H1 (cell line): Measurements from ENCODE around the gene PCDH9. TPM values are rescaled to one million over a fixed set of nuclear protein-coding genes. Genes with fewer than 3 reads are reported as not detected.

Experiments
- CTCF ChIA-PET: fragments of 300-600 bp; sonication (Branson Sonifier 250); formaldehyde crosslinking; loops from one replicate; lab custom pipeline; 2021; ENCODE audit not compliant: partially characterized antibody; lab: Charles Lee
- POLR2A ChIA-PET: fragments of 300-600 bp; sonication (Branson Sonifier 250); formaldehyde crosslinking; loops from one replicate; lab custom pipeline; 2021; ENCODE audit warnings: inconsistent platforms; ENCODE audit not compliant: partially characterized antibody; lab: Charles Lee
- DNase-seq, 2 experiments: peaks; one replicate each; pipeline versions ENCODE4 v3.0.0 to v3.0.0-alpha.2; 2010 to 2022; ENCODE audit warnings: low spot score in 2 of 2, low read depth in 1 of 2, mixed read lengths in 1 of 2
- FAIRE-seq: peaks from 2 replicates; lab custom pipeline; 2011; peaks lifted over from hg19 to GRCh38; lab: Jason Lieb, UNC
- H2AFZ ChIP-seq: 2 replicates; pipeline ENCODE4 v1.8.1; 2012; ENCODE audit warnings: low read length, inconsistent platforms
- H2AK5ac ChIP-seq: 2 replicates; pipeline ENCODE4 v1.6.1; 2013; ENCODE audit warnings: low read depth, low read length
- H2BK120ac ChIP-seq: replicated peaks from 2 replicates; pipeline ENCODE3; 2013; ENCODE audit warnings: low read depth, low read length, inconsistent platforms
- H2BK12ac ChIP-seq: 2 replicates; pipeline ENCODE4 v1.6.1; 2013; ENCODE audit warnings: low read depth, low read length
- H2BK15ac ChIP-seq: 2 replicates; pipeline ENCODE4 v1.6.1; 2013; ENCODE audit warnings: low read length
- H2BK20ac ChIP-seq: 2 replicates; pipeline ENCODE4 v1.6.1; 2013; ENCODE audit warnings: low read length
- H2BK5ac ChIP-seq: 2 replicates; pipeline ENCODE4 v1.6.1; 2013; ENCODE audit warnings: low read depth, low read length
- H3K14ac ChIP-seq: 2 replicates; pipeline ENCODE4 v1.6.1; 2013; ENCODE audit warnings: inconsistent platforms; ENCODE audit not compliant: insufficient read length
- H3K18ac ChIP-seq: 2 replicates; pipeline ENCODE4 v1.6.1; 2013; ENCODE audit warnings: low read length; ENCODE audit errors: extremely low read depth
- H3K23ac ChIP-seq: 2 replicates; pipeline ENCODE4 v1.6.1; 2013; ENCODE audit warnings: inconsistent platforms; ENCODE audit not compliant: insufficient read length
- H3K23me2 ChIP-seq: 2 replicates; pipeline ENCODE4 v1.6.1; 2013; ENCODE audit warnings: low read depth, low read length
- H3K27ac ChIP-seq: 2 replicates; pipeline ENCODE4 v1.6.1; 2011; ENCODE audit warnings: low read depth, low read length, inconsistent platforms
- H3K27me3 ChIP-seq, 4 experiments: replicated peaks in 1 of 4; 1 replicate in 1 of 4; 2 replicates in 3 of 4; pipeline versions ENCODE4 v1.6.1 to v1.8.1; 2011 to 2013; ENCODE audit warnings: low read length in 3 of 4, mild to moderate bottlenecking in 3 of 4, inconsistent platforms in 2 of 4, mixed read lengths in 2 of 4, moderate library complexity in 1 of 4; ENCODE audit not compliant: control insufficient read depth in 3 of 4, insufficient read depth in 3 of 4; ENCODE audit errors: extremely low read depth in 1 of 4
- H3K36me3 ChIP-seq, 4 experiments: 2 replicates each; pipeline versions ENCODE4 v1.6.1 to v1.8.1; 2011 to 2013; ENCODE audit warnings: mild to moderate bottlenecking in 4 of 4, low read length in 3 of 4, moderate library complexity in 2 of 4, control low read depth in 1 of 4, inconsistent platforms in 1 of 4; ENCODE audit not compliant: insufficient read depth in 4 of 4, control insufficient read depth in 2 of 4
- H3K4ac ChIP-seq: replicated peaks from 2 replicates; pipeline ENCODE3; 2013; ENCODE audit warnings: low read length, low read depth, mixed read lengths, inconsistent platforms; ENCODE audit not compliant: insufficient read length
- H3K4me1 ChIP-seq, 4 experiments: replicated peaks in 1 of 4; 1 replicate in 1 of 4; 2 replicates in 3 of 4; pipeline versions ENCODE4 v1.6.1 to v1.8.1; 2011 to 2013; ENCODE audit warnings: low read length in 3 of 4, inconsistent platforms in 2 of 4, mixed read lengths in 1 of 4; ENCODE audit not compliant: insufficient read depth in 4 of 4, control insufficient read depth in 3 of 4
- H3K4me2 ChIP-seq, 2 experiments: 2 replicates each; pipeline versions ENCODE4 v1.6.1 to v1.8.1; 2011 to 2013; ENCODE audit warnings: low read depth in 2 of 2, low read length in 2 of 2, control low read depth in 1 of 2, inconsistent platforms in 1 of 2, mild to moderate bottlenecking in 1 of 2; ENCODE audit not compliant: insufficient read depth in 1 of 2
- H3K4me3 ChIP-seq, 4 experiments: fragments of 200-600, 300-600 bp in 1 of 4; sonication (generic), shearing (Covaris generic), sonication (Bioruptor Twin) in 1 of 4; 2 replicates each; pipeline versions ENCODE4 v1.5.1 to v1.8.1; 2011 to 2016; ENCODE audit warnings: low read length in 4 of 4, low read depth in 3 of 4, control low read depth in 2 of 4, inconsistent platforms in 2 of 4, mild to moderate bottlenecking in 2 of 4, mixed read lengths in 1 of 4, moderate library complexity in 1 of 4; ENCODE audit not compliant: insufficient read depth in 2 of 4; ENCODE audit errors: extremely low read depth in 1 of 4
- H3K56ac ChIP-seq: replicated peaks from 2 replicates; pipeline ENCODE3; 2013; ENCODE audit warnings: low read depth, mild to moderate bottlenecking, mixed read lengths, low read length, inconsistent platforms; ENCODE audit not compliant: insufficient read length
- H3K79me1 ChIP-seq: 2 replicates; pipeline ENCODE4 v1.6.1; 2013; ENCODE audit warnings: low read depth, low read length, control low read depth
- H3K79me2 ChIP-seq, 2 experiments: 2 replicates each; pipeline versions ENCODE4 v1.6.1 to v1.8.1; 2012 to 2013; ENCODE audit warnings: low read length in 2 of 2, mild to moderate bottlenecking in 2 of 2, inconsistent platforms in 1 of 2; ENCODE audit not compliant: insufficient read depth in 2 of 2, control insufficient read depth in 1 of 2
- H3K9ac ChIP-seq, 4 experiments: replicated peaks in 1 of 4; 1 replicate in 1 of 4; 2 replicates in 3 of 4; pipeline versions ENCODE4 v1.6.1 to v1.8.1; 2011 to 2013; ENCODE audit warnings: low read depth in 3 of 4, low read length in 3 of 4, control low read depth in 2 of 4, mild to moderate bottlenecking in 2 of 4, moderate library complexity in 2 of 4, inconsistent platforms in 1 of 4; ENCODE audit errors: extremely low read depth in 1 of 4
- H3K9me3 ChIP-seq, 2 experiments: 2 replicates each; pipeline versions ENCODE4 v1.6.1 to v1.8.1; 2012 to 2013; ENCODE audit warnings: mild to moderate bottlenecking in 2 of 2, moderate library complexity in 2 of 2, control low read depth in 1 of 2, inconsistent platforms in 1 of 2, low read depth in 1 of 2, low read length in 1 of 2, mixed read lengths in 1 of 2; ENCODE audit not compliant: insufficient read depth in 2 of 2
- H4K20me1 ChIP-seq, 2 experiments: replicated peaks in 1 of 2; 2 replicates each; pipeline versions ENCODE3 to v1.8.1; 2011 to 2013; ENCODE audit warnings: inconsistent platforms in 2 of 2, low read length in 2 of 2, mild to moderate bottlenecking in 1 of 2; ENCODE audit not compliant: insufficient read depth in 2 of 2, control insufficient read depth in 1 of 2
- H4K5ac ChIP-seq: 2 replicates; pipeline ENCODE4 v1.6.1; 2013; ENCODE audit warnings: low read length, low read depth, mixed read lengths, inconsistent platforms; ENCODE audit not compliant: insufficient read length
- H4K8ac ChIP-seq: 2 replicates; pipeline ENCODE4 v1.8.0; 2013; ENCODE audit warnings: mild to moderate bottlenecking, moderate library complexity, low read length, inconsistent platforms; ENCODE audit not compliant: insufficient read depth; ENCODE audit errors: extremely low read depth
- H4K91ac ChIP-seq: replicated peaks from 2 replicates; pipeline ENCODE3; 2013; ENCODE audit warnings: low read length, mixed read lengths, inconsistent platforms; ENCODE audit not compliant: insufficient read length
- BACH1 ChIP-seq: IDR thresholded peaks from 2 replicates; pipeline ENCODE4 v1.6.1; 2012; ENCODE audit warnings: low read length, improper control_type of control experiment
- JUN ChIP-seq: IDR thresholded peaks from 2 replicates; pipeline ENCODE4 v1.6.1; 2011; ENCODE audit warnings: low read depth, mild to moderate bottlenecking, improper control_type of control experiment, low read length
- NRF1 ChIP-seq: IDR thresholded peaks from 2 replicates; pipeline ENCODE4 v1.6.1; 2011; ENCODE audit warnings: mild to moderate bottlenecking, low read depth, low read length, improper control_type of control experiment
- PHF8 ChIP-seq: fragments of 200-600 bp; sonication (generic); conservative IDR thresholded peaks from 2 replicates; pipeline ENCODE4 v1.7.1; 2012; ENCODE audit warnings: low read depth, mild to moderate bottlenecking, inconsistent platforms, low read length, moderate library complexity
- POLR2A ChIP-seq, 2 experiments: IDR thresholded peaks; 1 replicate in 1 of 2; 2 replicates in 1 of 2; pipeline ENCODE4 v1.6.1; 2011; ENCODE audit warnings: low read depth in 2 of 2, low read length in 2 of 2, mild to moderate bottlenecking in 2 of 2; ENCODE audit errors: control extremely low read depth in 1 of 2
- SAP30 ChIP-seq: fragments of 300-600 bp; sonication (generic); IDR thresholded peaks from 2 replicates; pipeline ENCODE4 v1.7.1; 2012; ENCODE audit warnings: low read length, moderate library complexity, mild to moderate bottlenecking, inconsistent platforms; ENCODE audit not compliant: insufficient read depth, insufficient replicate concordance
- SRF ChIP-seq: IDR thresholded peaks from 2 replicates; pipeline ENCODE4 v1.6.1; 2011; ENCODE audit warnings: mild to moderate bottlenecking, low read depth, low read length, moderate library complexity
- WGBS, 2 experiments: shearing (Covaris generic) in 1 of 2; methylation state at CpG; one replicate each; pipeline versions ENCODE4 v1.1.6 to v1.1.7; 2013 to 2015; ENCODE audit warnings: low lambda C conversion rate in 2 of 2, mixed read lengths in 2 of 2, inconsistent platforms in 1 of 2, low coverage in 1 of 2, missing lambda C conversion rate in 1 of 2; ENCODE audit not compliant: insufficient replicate concordance in 2 of 2, insufficient coverage in 1 of 2, insufficient read length in 1 of 2; ENCODE audit errors: extremely low coverage in 1 of 2, missing lambda C conversion rate in 1 of 2; 5-methylcytosine and 5-hydroxymethylcytosine counted together
- polyA plus RNA-seq, 7 experiments: library from polyadenylated mRNA; depleted of rRNA in 3 of 7; stranded (reverse) in 5 of 7; unstranded in 2 of 7; fragments of >200 nt in 5 of 7; fragments of 200-250 nt in 2 of 7; gene quantifications; 1 replicate in 5 of 7; 2 replicates in 1 of 7; 4 replicates in 1 of 7; pipeline versions ENCODE4 v1.2.1 to v1.2.3, GENCODE V29; 2011 to 2013; ENCODE audit warnings: missing spikeins in 2 of 7, mixed read lengths in 2 of 7
- total RNA-seq: library from RNA; stranded (reverse); fragmentation: NEBNext Ultra II Directional; extraction: Animal tissue kit (Norgen Biotek cat#: 25700); gene quantifications from 2 replicates; pipeline ENCODE4 v1.2.1, GENCODE V29; 2021

The PCDH9 gene
- total and polyA plus RNA-seq, 2 of the 8 experiments (the other 6 are each of a cell fraction or from before 2014, with no cell fraction given): 0.12 to 0.60 TPM

GRCh38 chr13:67136157-67136556 lies 94.0 kb downstream of the PCDH9 start:
- Histone ChIP-seq H2BK15ac (no peak overlapping the region), H3K9me3 (no peaks in the 10 kb centered on the region), H3K4me2 (no peak overlapping the region), H2BK12ac (no peak overlapping the region), H3K27me3 (no peaks in the 10 kb centered on the region), H3K14ac (no peak overlapping the region), H4K20me1 (no peaks in the 10 kb centered on the region), H3K4me1 (peaks cover 0 to 2% (median under 1%) of the 10 kb centered on the region in 4 experiments; a peak in 1 of 7 replicates), H4K91ac (no peak overlapping the region), H3K56ac (no peak overlapping the region), H3K9ac (no peak overlapping the region), H3K23me2 (no peaks in the 10 kb centered on the region), H2BK20ac (no peak overlapping the region), H2BK5ac (no peak overlapping the region), H3K4ac (no peak overlapping the region), H3K36me3 (no peaks in the 10 kb centered on the region), H2AFZ (no peak overlapping the region), H4K5ac (no peak overlapping the region), H3K79me1 (no peaks in the 10 kb centered on the region), H3K23ac (no peak overlapping the region), H3K4me3 (no peak overlapping the region), H3K27ac (no peak overlapping the region), H2AK5ac (no peak overlapping the region), H2BK120ac (no peak overlapping the region), H4K8ac (no peak overlapping the region), H3K79me2 (no peaks in the 10 kb centered on the region), H3K18ac (no peak overlapping the region)
- DNase-seq (no peak), FAIRE-seq (no peak)
- POLR2A ChIA-PET: no interaction called here
- WGBS, 2 experiments: 91% methylated on average over 5 of the region's 5 CpGs; no CpG with 5 or more reads in 1 of the 2 experiments
- CTCF ChIA-PET: no interaction called here
- TF ChIP-seq SAP30 (no peak), BACH1 (no peak), PHF8 (no peak), NRF1 (no peak), SRF (no peak), POLR2A (IDR thresholded peaks at IDR 0.05; ENCODE audit: control extremely low read depth in 1 of 2, low read depth in 2 of 2, low read length in 2 of 2) (no peak), JUN (no peak)
